Panc1 (cell line): ENCODE measurements around the gene ICAM2. TPM values are rescaled to one million over a fixed set of nuclear protein-coding genes. Genes with fewer than 3 reads are reported as not detected.

Source experiments
- ATAC-seq: fragments of 200-7000 bp; cut with Tn5 transposase; 2 replicates; pipeline ENCODE4 v1.9.1; 2020; ENCODE audit warnings: mild to moderate bottlenecking, moderate library complexity
- BruUV-seq: library from RNA; stranded (reverse); fragments of 400-500 nt; replicated peaks from 2 replicates; lab custom pipeline; 2021; lab: Mats Ljungman, UMichigan
- CTCF ChIA-PET: fragments of 300-600 bp; sonication (Branson Sonifier 250); formaldehyde crosslinking; loops from one replicate; lab custom pipeline; 2022; ENCODE audit warnings: antibody characterized with exemption; lab: Charles Lee
- POLR2A ChIA-PET: fragments of 300-600 bp; sonication (Branson Sonifier 250); formaldehyde crosslinking; loops from one replicate; lab custom pipeline; 2022; ENCODE audit warnings: antibody characterized with exemption; lab: Charles Lee
- DNase-seq: peaks from one replicate; pipeline ENCODE4 v3.0.0-alpha.2; 2010; ENCODE audit warnings: low read depth, low spot score
- H3K27ac ChIP-seq: 2 replicates; pipeline ENCODE4 v1.5.1; 2011; ENCODE audit warnings: mild to moderate bottlenecking, low read length, inconsistent platforms
- H3K27me3 ChIP-seq: fragments of 200-500 bp; sonication (Bioruptor generic); 2 replicates; pipeline ENCODE4 v1.6.0; 2014; ENCODE audit warnings: low read length, inconsistent platforms; ENCODE audit not compliant: control insufficient read depth, insufficient read depth
- H3K36me3 ChIP-seq: fragments of 200-500 bp; sonication (Bioruptor generic); 2 replicates; pipeline ENCODE4 v1.5.1; 2014; ENCODE audit warnings: inconsistent platforms, mild to moderate bottlenecking, low read length, moderate library complexity; ENCODE audit not compliant: control insufficient read depth, insufficient read depth
- H3K4me1 ChIP-seq: 2 replicates; pipeline ENCODE4 v1.5.1; 2011; ENCODE audit warnings: inconsistent platforms, mild to moderate bottlenecking, low read length, moderate library complexity; ENCODE audit not compliant: control insufficient read depth, insufficient read depth
- H3K4me3 ChIP-seq, 2 experiments: 2 replicates each; pipeline ENCODE4 v1.5.1; 2011 to 2012; ENCODE audit warnings: low read depth in 2 of 2, low read length in 2 of 2, mild to moderate bottlenecking in 2 of 2, inconsistent platforms in 1 of 2, moderate library complexity in 1 of 2
- H3K9me3 ChIP-seq: fragments of 200-500 bp; sonication (Bioruptor generic); 2 replicates; pipeline ENCODE4 v1.5.1; 2014; ENCODE audit warnings: low read depth, mild to moderate bottlenecking, inconsistent platforms, low read length, moderate library complexity; ENCODE audit not compliant: control insufficient read depth, insufficient read depth
- CTCF ChIP-seq: fragments of 450-650 bp; IDR thresholded peaks from 2 replicates; pipeline ENCODE4 v1.5.1; 2017; ENCODE audit warnings: mild to moderate bottlenecking
- POLR2AphosphoS5 ChIP-seq: IDR thresholded peaks from 2 replicates; pipeline ENCODE4 v1.6.1; 2012; ENCODE audit warnings: mild to moderate bottlenecking, low read depth, low read length, moderate library complexity
- REST ChIP-seq, 2 experiments: IDR thresholded peaks; 2 replicates each; pipeline ENCODE4 v1.6.1; 2011 to 2012; ENCODE audit warnings: low read depth in 2 of 2, control low read depth in 1 of 2, low read length in 1 of 2, mild to moderate bottlenecking in 1 of 2, moderate library complexity in 1 of 2; ENCODE audit not compliant: insufficient read depth in 1 of 2
- SIN3A ChIP-seq: IDR thresholded peaks from 2 replicates; pipeline ENCODE4 v1.6.1; 2012; ENCODE audit warnings: low read depth, mild to moderate bottlenecking, low read length, moderate library complexity, borderline replicate concordance; ENCODE audit not compliant: insufficient read depth
- TCF7L2 ChIP-seq: IDR thresholded peaks from 2 replicates; pipeline ENCODE4 v1.6.1; 2011; ENCODE audit warnings: mild to moderate bottlenecking, low read depth, low read length, inconsistent platforms
- in situ Hi-C: cut with HindIII; loops from 2 replicates; pipeline ENCODE4 v1.10.0; 2016; ENCODE audit warnings: low sequenced_read_pairs, low pct_unique_long_range_greater_than_20kb
- intact Hi-C: fragments of 100-400 bp; cut with micrococcal nuclease; formaldehyde crosslinking; loops from one replicate; pipeline ENCODE4 v1.10.0; 2022; ENCODE audit not compliant: unreplicated experiment
- total RNA-seq: library from RNA; stranded (reverse); gene quantifications from one replicate; pipeline ENCODE4 v1.2.1, GENCODE V29; 2021; ENCODE audit not compliant: unreplicated experiment

Gene ICAM2
- total RNA-seq, 1 experiment from 2014 or later: 0.33 TPM

DNA sequence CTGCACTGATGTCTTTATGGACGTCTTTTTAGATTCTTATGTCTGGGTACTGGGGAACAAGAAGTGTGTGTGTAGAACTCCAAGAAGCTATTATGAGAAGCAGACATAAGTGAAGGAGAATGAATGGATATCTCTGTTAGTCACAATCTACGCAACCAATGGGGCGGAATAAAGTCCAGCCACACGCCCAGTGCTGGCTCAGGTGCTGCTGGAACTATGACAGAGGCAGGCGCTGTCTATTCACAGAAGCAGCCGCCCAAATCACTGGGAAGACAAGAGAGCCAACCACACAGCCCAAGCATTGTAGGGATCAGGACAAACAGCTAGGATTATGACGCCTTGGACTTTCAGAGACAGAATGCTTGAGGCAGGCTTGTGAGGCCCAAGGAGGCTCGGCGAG is 43.9 kb upstream of the ICAM2 start:
- Histone ChIP-seq H3K9me3 (no peaks in the 10 kb centered on the region; the same call in 1 of the 2 replicates), H3K4me3 (no peak overlapping the region), H3K27me3 (no peaks in the 10 kb centered on the region), H3K4me1 (no peaks in the 10 kb centered on the region), H3K27ac (no peak overlapping the region), H3K36me3 (no peaks in the 10 kb centered on the region)
- DNase-seq: no peak
- POLR2A ChIA-PET: interaction anchor here (1.0 kb wide), 1 partner anchor 69 kb away, joined by 3 read pairs; no protein-coding TSS in a partner anchor
- in situ Hi-C loops (no loop called here), intact Hi-C loops (loop anchor here (10.0 kb wide), 1 partner anchor 70 kb away; the partner anchor contains the start of gene ERN1)
- ATAC-seq: no peak
- BruUV-seq: no TSS peak
- CTCF ChIA-PET: interaction anchor here (0.5 to 1.5 kb wide), 2 partner anchors 69 to 77 kb away, joined by 4 to 14 read pairs; no protein-coding TSS in a partner anchor
- TF ChIP-seq REST (IDR thresholded peaks at IDR 0.05; ENCODE audit: insufficient read depth in 1 of 2, low read depth in 2 of 2, low read length in 1 of 2): no peak
- TF ChIP-seq POLR2AphosphoS5: no peak
- no peak for TF ChIP-seq CTCF
- no peak for TF ChIP-seq TCF7L2
- no peak for TF ChIP-seq SIN3A

- Histone ChIP-seq H3K27me3 (no peaks in the 10 kb centered on the region), H3K4me1 (no peaks in the 10 kb centered on the region), H3K9me3 (no peaks in the 10 kb centered on the region), H3K36me3 (no peaks in the 10 kb centered on the region), H3K4me3 (no peak overlapping the region), H3K27ac (no peak overlapping the region)
- TF ChIP-seq REST (IDR thresholded peaks at IDR 0.05; ENCODE audit: insufficient read depth in 1 of 2, low read depth in 2 of 2, low read length in 1 of 2) (no peak), CTCF (peak; percentile 63), POLR2AphosphoS5 (no peak)
- ATAC-seq (peak; percentile 73), DNase-seq (no peak)
- BruUV-seq: no TSS peak
- ChIA-PET POLR2A (interaction anchor here (1.0 kb wide), 1 partner anchor 69 kb away, joined by 3 read pairs; no protein-coding TSS in a partner anchor), CTCF (interaction anchor here (0.5 to 1.5 kb wide), 2 partner anchors 70 to 77 kb away, joined by 4 to 14 read pairs; no protein-coding TSS in a partner anchor)
- in situ Hi-C loops (no loop called here), intact Hi-C loops (loop anchor here (10.0 kb wide), 1 partner anchor 71 kb away; the partner anchor contains the start of gene ERN1)
Observed at GRCh38 chr17:64063766-64064224, 43.4 kb upstream of the ICAM2 start.
